ENCODE results near the gene FTO. TPM values are rescaled to one million over a fixed set of nuclear protein-coding genes. Genes with fewer than 3 reads are reported as not detected.
"Not testable (repeated sequence)": the region's sequence is repeated elsewhere in the genome, so short reads cannot be mapped to it uniquely, and the experiment has no call there.

The FTO gene
- total and polyA plus RNA-seq, 2 of the 8 experiments (the other 6 are each of a cell fraction or from before 2014, with no cell fraction given), result 34.5 to 59.8 TPM

DNA sequence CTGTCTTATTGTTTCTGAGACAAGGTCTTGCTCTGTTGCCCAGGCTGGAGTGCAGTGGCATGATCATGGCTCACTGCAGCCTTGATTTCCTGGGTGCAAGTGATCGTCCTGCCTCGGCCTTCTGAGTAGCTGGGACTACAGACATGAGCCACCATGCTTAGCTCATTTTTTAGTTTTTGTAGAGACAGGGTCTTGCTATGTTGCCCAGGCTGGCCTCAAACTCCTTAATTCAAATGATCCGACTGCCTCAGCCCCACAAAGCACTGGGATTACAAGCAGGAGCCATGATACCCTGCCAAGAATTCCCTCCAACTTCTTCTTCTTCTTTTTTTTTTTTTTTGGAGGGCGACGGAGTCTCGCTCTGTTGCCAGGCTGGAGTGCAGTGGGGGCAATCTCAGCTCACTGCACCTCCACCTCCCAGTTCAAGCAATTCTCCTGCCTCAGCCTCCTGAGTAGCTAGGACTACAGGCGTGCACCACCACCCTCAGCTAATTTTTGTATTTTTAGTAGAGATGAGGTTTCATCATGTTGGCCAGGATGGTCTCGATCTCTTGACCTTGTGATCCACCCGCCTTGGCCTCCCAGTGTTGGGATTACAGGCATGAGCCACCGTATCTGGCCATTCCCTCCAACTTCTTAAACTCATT, 477.9 kb downstream of the FTO start:
- H3K27ac ChIP-seq (ENCODE audit: low read depth, low read length); H3K23me2 ChIP-seq (ENCODE audit: low read depth, low read length): not testable (repeated sequence)
- 93% methylated on average over 7 of the region's 10 CpGs; no CpG with 5 or more reads in 1 of the 2 experiments for WGBS, 2 experiments (ENCODE audit: extremely low coverage in 1 of 2, insufficient coverage in 1 of 2, insufficient read length in 1 of 2, insufficient replicate concordance in 2 of 2, low coverage in 1 of 2, low lambda C conversion rate in 2 of 2, missing lambda C conversion rate in 1 of 2)

More for the DNA sequence above, 477.9 kb downstream of the FTO start:
- H3K18ac ChIP-seq (ENCODE audit: extremely low read depth, low read length); H3K56ac ChIP-seq (replicated peaks; ENCODE audit: insufficient read length, low read depth, low read length); H3K23ac ChIP-seq (ENCODE audit: insufficient read length); H3K9ac ChIP-seq (replicated peaks in 1 of 4; ENCODE audit: extremely low read depth in 1 of 4, low read depth in 3 of 4, low read length in 3 of 4); H3K4ac ChIP-seq (replicated peaks; ENCODE audit: insufficient read length, low read depth, low read length); FAIRE-seq; H2BK20ac ChIP-seq (ENCODE audit: low read length); H4K8ac ChIP-seq (ENCODE audit: extremely low read depth, insufficient read depth, low read length); H2BK15ac ChIP-seq (ENCODE audit: low read length); H2BK5ac ChIP-seq (ENCODE audit: low read depth, low read length); H2BK120ac ChIP-seq (replicated peaks; ENCODE audit: low read depth, low read length); H3K4me1 ChIP-seq (replicated peaks in 1 of 4; ENCODE audit: control insufficient read depth in 3 of 4, insufficient read depth in 4 of 4, low read length in 3 of 4); H4K5ac ChIP-seq (ENCODE audit: insufficient read length, low read depth, low read length); H4K91ac ChIP-seq (replicated peaks; ENCODE audit: insufficient read length, low read length); H3K27me3 ChIP-seq (replicated peaks in 1 of 4; ENCODE audit: control insufficient read depth in 3 of 4, extremely low read depth in 1 of 4, insufficient read depth in 3 of 4, low read length in 3 of 4); H4K20me1 ChIP-seq (replicated peaks in 1 of 2; ENCODE audit: control insufficient read depth in 1 of 2, insufficient read depth in 2 of 2, low read length in 2 of 2); DNase-seq (ENCODE audit: low read depth in 1 of 2, low spot score in 2 of 2); H3K79me1 ChIP-seq (ENCODE audit: low read depth, low read length); H2BK12ac ChIP-seq (ENCODE audit: low read depth, low read length); H3K14ac ChIP-seq (ENCODE audit: insufficient read length); H3K4me2 ChIP-seq (ENCODE audit: insufficient read depth in 1 of 2, low read depth in 2 of 2, low read length in 2 of 2); H2AFZ ChIP-seq (ENCODE audit: low read length); H3K9me3 ChIP-seq (ENCODE audit: insufficient read depth in 2 of 2, low read depth in 1 of 2, low read length in 1 of 2); H3K36me3 ChIP-seq (ENCODE audit: control insufficient read depth in 2 of 4, insufficient read depth in 4 of 4, low read length in 3 of 4); POLR2A ChIA-PET (ENCODE audit: partially characterized antibody); H2AK5ac ChIP-seq (ENCODE audit: low read depth, low read length); H3K4me3 ChIP-seq (ENCODE audit: extremely low read depth in 1 of 4, insufficient read depth in 2 of 4, low read depth in 3 of 4, low read length in 4 of 4); H3K79me2 ChIP-seq (ENCODE audit: control insufficient read depth in 1 of 2, insufficient read depth in 2 of 2, low read length in 2 of 2): not testable (repeated sequence)
- CTCF ChIA-PET (ENCODE audit: partially characterized antibody), result interaction anchor here (0.6 to 1.4 kb wide), 2 partner anchors 236 to 1000 kb away, joined by 3 read pairs; no protein-coding TSS in a partner anchor

Data from H1 (cell line).